ENCODE data around the gene DCBLD1.
"Not testable (repeated sequence)": the region's sequence is repeated elsewhere in the genome, so short reads cannot be mapped to it uniquely, and the experiment has no call there.

The DCBLD1 gene

DNA sequence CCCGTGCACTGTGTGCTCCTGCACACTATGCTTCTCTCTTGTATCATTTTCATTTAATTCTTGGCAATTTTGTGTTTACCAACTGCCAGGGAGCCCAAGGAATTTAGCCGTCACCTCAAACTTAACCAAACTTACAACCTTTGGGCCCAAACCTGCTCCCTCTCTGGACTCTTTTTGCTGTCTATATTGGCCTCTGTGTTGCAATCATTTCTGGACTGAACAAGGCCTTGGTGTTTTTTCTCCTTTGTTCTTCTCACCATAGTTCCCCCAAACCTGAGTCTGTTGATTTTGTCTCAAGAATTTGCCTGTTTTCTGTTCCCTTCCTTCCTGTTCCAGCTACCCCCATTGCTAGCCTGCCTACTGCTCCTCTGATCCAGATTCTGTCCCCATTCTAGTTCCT, 19.2 kb downstream of the DCBLD1 start:
- no peak for DNase-seq (ENCODE audit: low spot score)

GRCh38 chr6:117502580-117502979, 20.1 kb downstream of the DCBLD1 start:
- DNase-seq (ENCODE audit: low spot score) = no peak

DNA sequence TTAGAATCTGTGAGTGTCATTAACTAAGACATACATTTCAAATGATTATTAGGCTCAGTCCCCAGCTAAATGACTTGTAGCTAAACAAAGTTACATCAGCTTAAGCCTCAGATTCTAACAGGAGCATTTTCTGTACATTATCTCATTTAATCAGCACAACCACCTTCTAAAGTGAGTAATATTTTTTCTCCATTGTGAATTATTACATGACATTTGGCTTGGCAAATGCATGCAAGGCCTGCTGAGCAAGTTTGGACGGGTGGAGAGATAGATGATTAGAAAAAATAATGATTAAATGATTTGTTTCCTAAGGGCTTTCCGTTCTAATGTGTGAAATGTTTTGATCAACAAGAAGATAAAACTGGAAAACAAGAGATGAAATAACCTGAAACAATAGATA, 20.7 kb downstream of the DCBLD1 start:
- DNase-seq (ENCODE audit: low spot score) = no peak

DNA sequence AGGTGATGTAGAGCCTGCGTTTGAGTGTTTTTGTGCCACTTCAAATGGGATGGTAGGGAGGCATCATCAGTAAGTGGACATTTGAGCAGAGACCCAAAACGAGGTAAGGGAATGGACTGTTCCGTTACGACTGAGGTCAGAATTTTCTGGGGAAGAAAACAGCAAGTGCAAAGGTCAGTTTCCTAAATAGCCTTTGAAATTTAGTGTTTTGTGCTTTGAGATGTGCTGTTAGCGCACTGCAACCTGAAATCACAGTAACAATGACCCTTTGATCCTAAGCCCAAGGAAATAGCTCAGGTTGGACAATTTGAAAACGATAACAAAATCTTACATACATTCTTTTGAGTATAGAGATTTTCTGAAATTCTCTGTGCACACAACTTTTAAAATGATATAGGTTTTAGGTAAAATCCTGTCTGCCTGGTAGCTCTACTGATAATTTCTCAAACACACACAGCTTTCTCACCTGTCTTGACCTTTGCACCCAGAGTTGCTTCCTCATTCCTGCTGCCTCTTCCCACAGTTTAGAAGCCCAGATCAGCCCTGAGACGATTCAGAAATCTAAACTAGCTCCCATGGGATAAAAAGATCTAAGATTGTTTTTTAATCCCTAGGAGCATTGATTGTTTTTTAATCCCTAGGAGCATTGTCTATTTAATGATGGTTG, 22.1 kb downstream of the DCBLD1 start:
- DNase-seq (ENCODE audit: low spot score) = no peak

- DNase-seq (ENCODE audit: low spot score) = no peak
These were observed 22.8 kb downstream of the DCBLD1 start for GRCh38 chr6:117505311-117505710.

- no peak for DNase-seq (ENCODE audit: low spot score)
These were observed 23.8 kb downstream of the DCBLD1 start for GRCh38 chr6:117506180-117506835.

GRCh38 chr6:117506907-117507306, 24.4 kb downstream of the DCBLD1 start:
- no peak for DNase-seq (ENCODE audit: low spot score)

- DNase-seq (ENCODE audit: low spot score) = no peak
These were observed 26.0 kb downstream of the DCBLD1 start for GRCh38 chr6:117508450-117508971.

GRCh38 chr6:117509021-117509420, 26.5 kb downstream of the DCBLD1 start:
- DNase-seq (ENCODE audit: low spot score) = no peak

- DNase-seq (ENCODE audit: low spot score) = no peak
These were observed 29.8 kb downstream of the DCBLD1 start for GRCh38 chr6:117512056-117512828.

DNA sequence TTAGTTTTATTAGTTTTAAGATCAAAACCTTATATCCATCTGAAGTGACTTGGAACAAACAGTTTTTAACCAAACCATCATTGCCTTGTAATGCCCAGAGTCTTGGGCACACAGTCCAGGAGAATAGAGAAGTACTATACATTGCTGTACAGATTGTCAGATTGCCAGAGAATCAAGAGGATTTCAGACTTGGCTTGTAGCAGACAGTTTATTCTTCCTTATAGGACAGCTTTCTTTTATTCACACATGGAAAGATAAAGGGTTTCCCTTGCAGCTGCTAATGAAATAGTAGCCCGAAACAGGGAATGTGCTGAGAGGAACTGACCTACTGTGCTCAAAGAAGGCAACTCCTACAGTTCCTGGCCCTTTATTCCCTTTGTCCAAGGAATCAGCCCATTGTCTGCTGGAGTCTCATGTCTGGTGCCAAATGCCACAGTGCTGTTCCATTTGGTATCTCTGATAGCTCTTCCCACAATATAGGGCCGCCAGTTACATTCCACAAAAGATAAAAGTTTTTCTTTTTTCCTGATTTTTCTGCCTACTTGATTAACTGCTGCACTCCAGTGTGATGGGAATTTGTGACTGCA, 30.6 kb downstream of the DCBLD1 start:
- no peak for DNase-seq (ENCODE audit: low spot score)

- no peak for DNase-seq (ENCODE audit: low spot score)
These were observed 31.4 kb downstream of the DCBLD1 start for GRCh38 chr6:117513778-117514365.

DNA sequence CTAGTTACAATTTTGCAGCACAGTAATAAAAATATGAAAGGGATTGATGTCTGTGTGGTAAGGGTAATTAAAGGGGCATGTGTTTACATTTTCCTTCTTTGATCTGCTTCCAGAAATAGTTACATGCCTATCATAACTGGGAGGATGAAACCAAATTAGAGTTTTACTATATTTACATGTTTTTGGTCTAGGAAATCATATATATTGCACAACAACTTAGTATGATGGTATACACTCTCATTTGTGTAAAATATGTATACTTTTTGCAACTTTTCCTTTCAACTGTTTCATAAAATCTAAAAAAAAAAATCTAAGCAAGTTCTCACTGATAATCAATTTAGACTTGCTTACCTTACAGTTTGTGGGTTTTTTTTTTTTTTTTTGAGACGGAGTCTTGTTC, 32.2 kb downstream of the DCBLD1 start:
- DNase-seq (ENCODE audit: low spot score) = no peak

GRCh38 chr6:117515326-117515725, 32.9 kb downstream of the DCBLD1 start:
- no peak for DNase-seq (ENCODE audit: low spot score)

DNA sequence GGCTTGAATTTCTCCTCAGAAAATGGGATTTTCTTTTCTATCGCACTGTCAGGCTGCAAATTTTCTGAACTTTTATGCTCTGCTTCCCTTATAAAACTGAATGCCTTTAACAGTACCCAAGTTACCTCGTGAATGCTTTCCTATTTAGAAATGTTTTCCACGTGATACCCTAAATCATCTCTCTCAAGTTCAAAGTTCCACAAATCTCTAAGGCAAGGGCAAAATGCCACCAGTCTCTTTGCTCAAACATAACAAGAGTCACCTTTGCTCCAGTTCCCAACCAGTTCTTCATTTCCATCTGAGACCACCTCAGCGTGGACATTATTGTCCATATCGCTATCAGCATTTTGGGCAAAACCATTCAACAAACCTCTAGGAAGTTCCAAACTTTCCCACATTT, 35.5 kb downstream of the DCBLD1 start:
- DNase-seq (ENCODE audit: low spot score) = not testable (repeated sequence)

GRCh38 chr6:117518870-117519269, 36.4 kb downstream of the DCBLD1 start:
- no peak for DNase-seq (ENCODE audit: low spot score)

GRCh38 chr6:117520603-117521395, 38.3 kb downstream of the DCBLD1 start:
- no peak for DNase-seq (ENCODE audit: low spot score)

GRCh38 chr6:117521791-117522502, 39.5 kb downstream of the DCBLD1 start:
- DNase-seq (ENCODE audit: low spot score) = no peak

GRCh38 chr6:117525607-117526006, 43.1 kb downstream of the DCBLD1 start:
- DNase-seq (ENCODE audit: low spot score) = no peak

- no peak for DNase-seq (ENCODE audit: low spot score)
These were observed 48.2 kb downstream of the DCBLD1 start for GRCh38 chr6:117530467-117531242.
